Measurements from ENCODE around the gene FOXP1.

The FOXP1 gene

GRCh38 chr3:71425491-71426071 lies 157.9 kb downstream of the FOXP1 start:
- H3K9ac ChIP-seq (ENCODE audit: low read depth, low read length), result no peak overlapping the region
- no peaks in the 10 kb centered on the region for H3K9me3 ChIP-seq (ENCODE audit: control insufficient read depth, insufficient read depth, low read length)
- peaks cover 11% of the 10 kb centered on the region for H3K4me1 ChIP-seq (ENCODE audit: control insufficient read depth, insufficient read depth, low read length)
- H3K27me3 ChIP-seq (ENCODE audit: control insufficient read depth, insufficient read depth, low read length), result no peaks in the 10 kb centered on the region
- no peak overlapping the region for H3K27ac ChIP-seq (ENCODE audit: low read depth, low read length)
- H3K36me3 ChIP-seq (ENCODE audit: control insufficient read depth, insufficient read depth, low read length), result no peaks in the 10 kb centered on the region
- no peak overlapping the region for H3K4me3 ChIP-seq (ENCODE audit: low read depth, low read length)

DNA sequence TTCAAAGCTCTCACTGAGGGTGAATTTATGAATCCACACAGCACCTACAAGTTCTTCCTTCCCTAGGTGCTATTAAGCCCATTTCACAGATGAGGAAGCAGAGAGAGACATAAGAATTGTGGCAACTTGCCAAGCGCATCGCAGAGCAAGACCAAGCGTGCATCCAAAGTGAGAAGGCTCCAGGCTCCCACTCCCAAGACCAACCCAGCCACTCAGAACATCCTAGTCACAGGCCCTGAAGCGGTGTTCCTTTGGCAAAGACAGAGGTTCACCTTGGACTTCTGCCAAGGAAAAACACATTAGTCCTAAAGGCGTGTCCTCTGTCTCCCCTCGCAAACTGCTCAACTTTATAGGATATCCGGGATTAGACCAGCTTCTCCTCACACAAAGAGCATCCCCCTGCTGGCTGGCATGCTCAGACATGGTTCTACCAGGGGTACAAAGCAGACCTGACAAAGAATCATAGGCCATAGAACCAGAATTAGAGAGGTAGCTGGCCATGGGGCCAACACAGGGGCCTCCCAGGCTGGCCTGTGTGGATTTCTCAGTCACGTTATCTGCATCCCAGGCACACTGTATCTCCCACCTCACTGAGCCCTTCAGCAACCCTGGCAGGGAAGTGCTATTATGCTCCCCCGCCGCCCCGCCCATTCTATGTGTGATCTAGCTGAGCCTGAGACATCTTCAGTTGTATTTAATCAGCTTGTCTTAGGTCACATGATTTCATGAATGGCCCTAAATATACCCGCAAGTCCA lies 160.2 kb downstream of the FOXP1 start:
- Histone ChIP-seq H3K4me1 (ENCODE audit: control insufficient read depth, insufficient read depth, low read length) (no peaks in the 10 kb centered on the region), H3K4me3 (ENCODE audit: low read depth, low read length) (no peak overlapping the region), H3K36me3 (ENCODE audit: control insufficient read depth, insufficient read depth, low read length) (no peaks in the 10 kb centered on the region), H3K27me3 (ENCODE audit: control insufficient read depth, insufficient read depth, low read length) (no peaks in the 10 kb centered on the region), H3K9ac (ENCODE audit: low read depth, low read length) (no peak overlapping the region), H3K27ac (ENCODE audit: low read depth, low read length) (no peak overlapping the region), H3K9me3 (ENCODE audit: control insufficient read depth, insufficient read depth, low read length) (no peaks in the 10 kb centered on the region)

- Histone ChIP-seq H3K4me1 (ENCODE audit: control insufficient read depth, insufficient read depth, low read length) (no peaks in the 10 kb centered on the region), H3K36me3 (ENCODE audit: control insufficient read depth, insufficient read depth, low read length) (no peaks in the 10 kb centered on the region), H3K9me3 (ENCODE audit: control insufficient read depth, insufficient read depth, low read length) (no peaks in the 10 kb centered on the region), H3K27ac (ENCODE audit: low read depth, low read length) (no peak overlapping the region), H3K27me3 (ENCODE audit: control insufficient read depth, insufficient read depth, low read length) (no peaks in the 10 kb centered on the region), H3K9ac (ENCODE audit: low read depth, low read length) (no peak overlapping the region), H3K4me3 (ENCODE audit: low read depth, low read length) (no peak overlapping the region)
Observed at GRCh38 chr3:71421820-71422566, 161.5 kb downstream of the FOXP1 start.

GRCh38 chr3:71421475-71421819 lies 162.1 kb downstream of the FOXP1 start:
- Histone ChIP-seq H3K4me1 (ENCODE audit: control insufficient read depth, insufficient read depth, low read length) (no peaks in the 10 kb centered on the region), H3K36me3 (ENCODE audit: control insufficient read depth, insufficient read depth, low read length) (no peaks in the 10 kb centered on the region), H3K4me3 (ENCODE audit: low read depth, low read length) (no peak overlapping the region), H3K9ac (ENCODE audit: low read depth, low read length) (no peak overlapping the region), H3K27ac (ENCODE audit: low read depth, low read length) (no peak overlapping the region), H3K27me3 (ENCODE audit: control insufficient read depth, insufficient read depth, low read length) (no peaks in the 10 kb centered on the region), H3K9me3 (ENCODE audit: control insufficient read depth, insufficient read depth, low read length) (no peaks in the 10 kb centered on the region)

DNA sequence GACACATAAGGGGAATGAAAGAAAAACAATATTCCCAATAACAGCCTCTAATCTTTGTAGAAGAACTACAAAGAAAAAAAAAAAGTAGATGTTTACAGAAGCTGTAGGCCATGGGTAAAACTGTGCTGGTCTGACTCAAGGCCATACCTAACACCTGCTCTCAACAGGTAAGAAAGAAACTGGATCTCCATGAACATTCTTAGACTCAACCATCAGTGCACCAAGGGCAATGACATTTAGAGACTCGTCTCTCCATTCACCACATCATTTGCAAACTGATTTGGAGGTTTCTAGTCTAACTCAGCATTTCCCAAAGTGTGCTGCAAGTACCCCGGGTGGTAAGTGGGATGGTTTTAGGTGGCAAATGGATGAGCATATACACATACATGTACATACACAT lies 164.2 kb downstream of the FOXP1 start:
- H3K9ac ChIP-seq (ENCODE audit: low read depth, low read length), result no peak overlapping the region
- H3K36me3 ChIP-seq (ENCODE audit: control insufficient read depth, insufficient read depth, low read length), result no peaks in the 10 kb centered on the region
- no peaks in the 10 kb centered on the region for H3K9me3 ChIP-seq (ENCODE audit: control insufficient read depth, insufficient read depth, low read length)
- no peaks in the 10 kb centered on the region for H3K27me3 ChIP-seq (ENCODE audit: control insufficient read depth, insufficient read depth, low read length)
- H3K27ac ChIP-seq (ENCODE audit: low read depth, low read length), result no peak overlapping the region
- H3K4me1 ChIP-seq (ENCODE audit: control insufficient read depth, insufficient read depth, low read length), result no peaks in the 10 kb centered on the region
- no peak overlapping the region for H3K4me3 ChIP-seq (ENCODE audit: low read depth, low read length)

GRCh38 chr3:71417791-71418190 lies 165.7 kb downstream of the FOXP1 start:
- Histone ChIP-seq H3K27ac (ENCODE audit: low read depth, low read length) (no peak overlapping the region), H3K27me3 (ENCODE audit: control insufficient read depth, insufficient read depth, low read length) (no peaks in the 10 kb centered on the region)

DNA sequence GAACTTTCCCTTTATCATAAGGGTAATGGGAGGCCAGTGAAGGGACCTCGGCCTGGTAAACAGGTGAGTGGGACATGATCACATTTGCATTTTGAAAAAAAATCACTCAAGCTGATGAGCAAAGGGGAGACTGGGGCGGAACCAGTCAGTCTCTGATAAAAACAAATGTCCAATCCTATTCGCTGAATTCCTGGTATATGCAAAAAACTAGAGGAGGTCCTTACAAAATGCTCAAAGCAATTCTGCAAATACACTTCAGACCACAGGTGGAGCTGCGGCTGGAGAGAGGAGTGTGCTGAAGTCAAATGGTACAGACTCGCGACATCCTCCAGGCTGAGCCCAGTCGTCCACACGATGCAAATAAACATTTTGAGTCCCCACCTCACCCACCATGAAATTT lies 166.7 kb downstream of the FOXP1 start:
- H3K27ac ChIP-seq (ENCODE audit: low read depth, low read length), result no peak overlapping the region

More at GRCh38 chr3:71417791-71418190, 165.7 kb downstream of the FOXP1 start:
- no peaks in the 10 kb centered on the region for H3K36me3 ChIP-seq (ENCODE audit: control insufficient read depth, insufficient read depth, low read length)
- H3K4me1 ChIP-seq (ENCODE audit: control insufficient read depth, insufficient read depth, low read length), result no peaks in the 10 kb centered on the region
- no peaks in the 10 kb centered on the region for H3K9me3 ChIP-seq (ENCODE audit: control insufficient read depth, insufficient read depth, low read length)
- H3K9ac ChIP-seq (ENCODE audit: low read depth, low read length), result no peak overlapping the region
- H3K4me3 ChIP-seq (ENCODE audit: low read depth, low read length), result no peak overlapping the region

GRCh38 chr3:71415681-71416122 lies 167.8 kb downstream of the FOXP1 start:
- H3K27me3 ChIP-seq (ENCODE audit: control insufficient read depth, insufficient read depth, low read length), result no peaks in the 10 kb centered on the region
- no peak overlapping the region for H3K4me3 ChIP-seq (ENCODE audit: low read depth, low read length)
- no peaks in the 10 kb centered on the region for H3K4me1 ChIP-seq (ENCODE audit: control insufficient read depth, insufficient read depth, low read length)
- H3K27ac ChIP-seq (ENCODE audit: low read depth, low read length), result no peak overlapping the region
- no peak overlapping the region for H3K9ac ChIP-seq (ENCODE audit: low read depth, low read length)
- no peaks in the 10 kb centered on the region for H3K36me3 ChIP-seq (ENCODE audit: control insufficient read depth, insufficient read depth, low read length)
- H3K9me3 ChIP-seq (ENCODE audit: control insufficient read depth, insufficient read depth, low read length), result no peaks in the 10 kb centered on the region

More for the DNA sequence above, 166.7 kb downstream of the FOXP1 start:
- H3K4me3 ChIP-seq (ENCODE audit: low read depth, low read length), result no peak overlapping the region
- no peaks in the 10 kb centered on the region for H3K4me1 ChIP-seq (ENCODE audit: control insufficient read depth, insufficient read depth, low read length)
- no peaks in the 10 kb centered on the region for H3K36me3 ChIP-seq (ENCODE audit: control insufficient read depth, insufficient read depth, low read length)
- H3K27me3 ChIP-seq (ENCODE audit: control insufficient read depth, insufficient read depth, low read length), result no peaks in the 10 kb centered on the region
- H3K9me3 ChIP-seq (ENCODE audit: control insufficient read depth, insufficient read depth, low read length), result no peaks in the 10 kb centered on the region
- no peak overlapping the region for H3K9ac ChIP-seq (ENCODE audit: low read depth, low read length)

DNA sequence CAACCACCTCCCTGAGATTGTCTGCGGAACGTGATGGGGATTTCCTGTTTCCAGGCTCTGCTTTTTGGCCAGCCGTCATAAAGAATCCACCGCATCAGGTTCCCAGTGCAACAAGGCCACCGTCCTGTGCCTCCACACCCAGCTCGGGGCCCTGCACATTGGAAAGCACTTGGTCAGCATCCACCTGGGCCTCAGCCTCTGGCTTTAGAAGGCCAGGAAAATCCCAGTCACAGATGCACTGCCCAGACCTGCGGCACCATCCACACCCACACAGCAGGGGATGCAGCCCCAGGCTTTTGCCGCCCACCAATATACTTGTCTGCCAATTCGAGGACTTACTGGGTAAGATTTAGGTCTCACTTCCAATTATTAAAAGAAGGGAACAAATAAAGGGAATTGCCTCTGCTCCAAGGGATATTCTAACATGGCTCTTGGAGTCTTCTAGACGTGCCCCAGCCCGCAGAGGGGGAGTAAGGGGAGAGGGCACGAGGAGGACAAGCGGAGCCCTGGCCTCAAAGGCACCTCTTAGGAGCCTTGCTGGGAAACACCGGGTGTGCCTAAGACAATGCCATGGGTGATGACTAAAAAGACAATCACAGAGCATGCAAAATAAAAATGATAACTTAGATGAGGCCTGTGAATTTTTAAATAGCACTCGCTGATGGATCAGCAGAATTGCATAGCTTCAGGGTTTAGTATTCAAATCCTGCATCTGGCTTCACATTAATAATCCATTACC lies 169.2 kb downstream of the FOXP1 start:
- no peak overlapping the region for H3K27ac ChIP-seq (ENCODE audit: low read depth, low read length)
- no peak overlapping the region for H3K4me3 ChIP-seq (ENCODE audit: low read depth, low read length)
- no peaks in the 10 kb centered on the region for H3K27me3 ChIP-seq (ENCODE audit: control insufficient read depth, insufficient read depth, low read length)
- H3K4me1 ChIP-seq (ENCODE audit: control insufficient read depth, insufficient read depth, low read length), result 0 out of 2 replicates have a peak, but pooled peaks cover under 1% of the 10 kb centered on the region
- no peaks in the 10 kb centered on the region for H3K9me3 ChIP-seq (ENCODE audit: control insufficient read depth, insufficient read depth, low read length)
- H3K36me3 ChIP-seq (ENCODE audit: control insufficient read depth, insufficient read depth, low read length), result no peaks in the 10 kb centered on the region
- H3K9ac ChIP-seq (ENCODE audit: low read depth, low read length), result no peak overlapping the region

DNA sequence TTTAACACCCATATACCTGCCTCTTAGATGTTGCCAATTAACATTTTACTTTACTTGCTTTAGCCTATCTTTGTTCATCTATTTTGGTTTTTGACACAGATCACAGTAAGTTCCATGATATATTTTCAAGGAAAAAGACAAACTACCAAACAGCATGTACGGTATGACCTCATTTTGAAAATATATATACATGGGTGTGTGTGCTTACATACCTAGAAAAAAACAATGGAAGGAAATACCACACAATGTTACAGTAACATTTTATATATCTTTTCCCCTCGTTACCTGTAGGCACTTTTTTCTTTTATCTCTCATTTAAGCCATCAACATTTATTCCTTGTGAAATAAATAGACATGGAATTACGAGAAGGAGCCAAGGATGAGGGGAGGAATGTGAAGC lies 170.0 kb downstream of the FOXP1 start:
- no peaks in the 10 kb centered on the region for H3K9me3 ChIP-seq (ENCODE audit: control insufficient read depth, insufficient read depth, low read length)
- H3K4me3 ChIP-seq (ENCODE audit: low read depth, low read length), result no peak overlapping the region
- H3K27me3 ChIP-seq (ENCODE audit: control insufficient read depth, insufficient read depth, low read length), result no peaks in the 10 kb centered on the region
- no peaks in the 10 kb centered on the region for H3K36me3 ChIP-seq (ENCODE audit: control insufficient read depth, insufficient read depth, low read length)
- H3K27ac ChIP-seq (ENCODE audit: low read depth, low read length), result no peak overlapping the region
- no peak overlapping the region for H3K9ac ChIP-seq (ENCODE audit: low read depth, low read length)
- peaks cover 7% of the 10 kb centered on the region; the same call in 1 of the 2 replicates for H3K4me1 ChIP-seq (ENCODE audit: control insufficient read depth, insufficient read depth, low read length)
